Urinary bladder (tissue), 4 donors: Measurements from ENCODE around the gene CLDN6. TPM values are rescaled to one million over a fixed set of nuclear protein-coding genes. Genes with fewer than 3 reads are reported as not detected.

Experiments
- DNase-seq: peaks from one replicate; pipeline ENCODE4 v3.0.0-alpha.2; 2015; ENCODE audit errors: extremely low spot score
- H3K27ac ChIP-seq: one replicate; pipeline ENCODE4 v1.5.1; 2013; ENCODE audit warnings: low read depth, mild to moderate bottlenecking, moderate library complexity
- H3K36me3 ChIP-seq: one replicate; pipeline ENCODE4 v1.6.1; 2013; ENCODE audit warnings: mild to moderate bottlenecking, moderate library complexity; ENCODE audit not compliant: insufficient read depth
- H3K4me1 ChIP-seq: one replicate; pipeline ENCODE4 v1.6.1; 2013; ENCODE audit warnings: mild to moderate bottlenecking, moderate library complexity; ENCODE audit not compliant: insufficient read depth
- H3K4me3 ChIP-seq: one replicate; pipeline ENCODE4 v1.5.1; 2013; ENCODE audit warnings: low read depth, low read length
- WGBS: extraction: QIAGEN DNeasy Blood & Tissue Kit; methylation state at CpG from one replicate; pipeline ENCODE4 v1.1.7; 2013; 5-methylcytosine and 5-hydroxymethylcytosine counted together
- polyA plus RNA-seq: library from polyadenylated mRNA; stranded (reverse); fragments of 200-250 nt; gene quantifications from one replicate; pipeline ENCODE4 v1.2.3, GENCODE V29; 2013
- total RNA-seq: library from RNA; depleted of rRNA; stranded (reverse); fragments of >200 nt; gene quantifications from one replicate; pipeline ENCODE4 v1.2.3, GENCODE V29; 2014
- donor health status: healthy with polysubstance abuse.
- donor health status: healthy.

The CLDN6 gene
- total and polyA plus RNA-seq, 2 donors, result not detected

- H3K36me3 ChIP-seq, result no peaks in the 10 kb centered on the region
- no peaks in the 10 kb centered on the region for H3K4me1 ChIP-seq
- no peak for DNase-seq
- H3K4me3 ChIP-seq, result no peak overlapping the region
- WGBS, result 95% methylated on average over 15 of the region's 15 CpGs
- H3K27ac ChIP-seq, result no peak overlapping the region
These were observed 41.3 kb downstream of the CLDN6 start for GRCh38 chr16:2976673-2977072.

GRCh38 chr16:2976201-2976600 is 41.8 kb downstream of the CLDN6 start:
- no peaks in the 10 kb centered on the region for H3K4me1 ChIP-seq
- no peak for DNase-seq
- no peak overlapping the region for H3K4me3 ChIP-seq
- WGBS, result 95% methylated on average over 7 of the region's 7 CpGs
- H3K36me3 ChIP-seq, result no peaks in the 10 kb centered on the region
- no peak overlapping the region for H3K27ac ChIP-seq

DNA sequence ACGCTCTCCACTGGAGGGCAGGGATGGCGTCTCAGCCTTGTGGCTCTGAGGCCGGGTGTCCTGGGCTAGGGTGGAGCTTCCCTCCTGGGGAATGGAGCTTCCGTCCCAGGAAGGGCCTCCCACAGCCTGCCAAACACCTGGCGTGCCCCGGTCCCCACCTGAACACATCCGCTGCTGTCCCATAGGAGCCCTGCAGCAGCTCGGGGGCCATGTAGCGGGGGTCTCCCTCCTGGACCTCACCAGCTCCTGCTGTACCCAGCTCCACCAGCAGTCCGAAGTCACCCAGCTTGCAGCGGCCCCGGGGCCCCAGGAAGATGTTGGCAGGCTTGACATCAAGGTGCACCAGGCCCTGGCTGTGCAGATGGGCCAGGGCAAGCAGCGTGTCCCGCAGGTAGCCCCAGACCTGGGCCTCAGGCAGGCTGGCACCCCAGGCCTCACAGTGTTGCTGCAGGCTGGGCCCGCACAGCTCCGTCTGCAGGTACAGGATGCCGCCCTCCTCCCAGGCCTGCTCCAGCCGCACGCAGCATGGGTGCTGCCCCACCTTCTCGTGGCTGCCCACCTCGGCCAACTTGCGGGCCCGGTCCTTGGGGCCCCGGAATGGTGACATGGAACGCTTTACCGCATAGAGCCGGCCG is 42.7 kb downstream of the CLDN6 start:
- H3K4me3 ChIP-seq, result no peak overlapping the region
- H3K4me1 ChIP-seq, result no peaks in the 10 kb centered on the region
- WGBS, result 95% methylated on average over 28 of the region's 28 CpGs
- DNase-seq, result no peak
- H3K36me3 ChIP-seq, result no peaks in the 10 kb centered on the region
- no peak overlapping the region for H3K27ac ChIP-seq

DNA sequence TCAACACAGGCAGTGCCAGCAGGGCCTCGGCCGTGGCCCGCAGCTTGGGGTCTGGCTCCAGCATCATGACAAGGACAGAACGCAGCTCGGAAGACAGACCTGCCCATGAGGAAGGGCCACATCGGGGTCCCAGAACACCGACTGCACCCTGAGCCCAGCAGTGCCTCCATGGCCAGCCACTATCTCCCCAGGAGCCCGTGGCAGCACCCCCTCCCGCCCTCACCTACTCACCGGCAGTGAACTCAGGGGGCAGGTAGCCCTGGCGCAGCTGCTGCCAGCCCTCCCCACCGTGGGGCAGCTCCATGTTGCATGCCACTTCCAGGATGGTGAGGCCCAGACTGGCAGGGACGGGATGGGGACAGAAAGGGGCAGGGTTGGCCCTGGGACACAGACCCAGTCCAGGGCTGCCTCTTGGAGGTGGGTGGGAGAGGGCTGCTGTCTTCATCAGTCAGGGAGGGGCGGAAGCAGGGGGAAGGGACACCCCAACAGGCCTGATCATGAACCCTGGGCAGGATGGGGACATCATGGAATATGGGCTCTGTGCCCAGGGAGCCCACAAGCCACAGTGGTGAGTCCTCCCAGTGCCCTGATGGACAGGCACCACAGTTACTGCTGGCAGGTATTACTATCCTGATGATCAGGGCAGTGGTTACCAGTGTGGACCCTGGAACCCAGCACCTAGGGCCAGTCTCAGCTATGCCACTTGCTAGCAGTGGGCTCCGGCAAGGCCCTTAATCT is 43.5 kb downstream of the CLDN6 start:
- no peak for DNase-seq
- peaks cover 2% of the 10 kb centered on the region for H3K4me1 ChIP-seq
- WGBS, result 93% methylated on average over 15 of the region's 15 CpGs
- no peak overlapping the region for H3K27ac ChIP-seq
- no peak overlapping the region for H3K4me3 ChIP-seq
- H3K36me3 ChIP-seq, result no peaks in the 10 kb centered on the region

GRCh38 chr16:2973605-2974318 is 44.2 kb downstream of the CLDN6 start:
- DNase-seq, result no peak
- Histone ChIP-seq H3K36me3 (no peaks in the 10 kb centered on the region), H3K27ac (no peak overlapping the region), H3K4me1 (peaks cover 2% of the 10 kb centered on the region), H3K4me3 (no peak overlapping the region)
- 91% methylated on average over 17 of the region's 17 CpGs for WGBS

GRCh38 chr16:2973093-2973492 is 44.9 kb downstream of the CLDN6 start:
- Histone ChIP-seq H3K36me3 (no peaks in the 10 kb centered on the region), H3K4me1 (peaks cover 2% of the 10 kb centered on the region), H3K27ac (no peak overlapping the region), H3K4me3 (no peak overlapping the region)
- 80% methylated on average over 5 of the region's 5 CpGs for WGBS
- DNase-seq, result no peak

DNA sequence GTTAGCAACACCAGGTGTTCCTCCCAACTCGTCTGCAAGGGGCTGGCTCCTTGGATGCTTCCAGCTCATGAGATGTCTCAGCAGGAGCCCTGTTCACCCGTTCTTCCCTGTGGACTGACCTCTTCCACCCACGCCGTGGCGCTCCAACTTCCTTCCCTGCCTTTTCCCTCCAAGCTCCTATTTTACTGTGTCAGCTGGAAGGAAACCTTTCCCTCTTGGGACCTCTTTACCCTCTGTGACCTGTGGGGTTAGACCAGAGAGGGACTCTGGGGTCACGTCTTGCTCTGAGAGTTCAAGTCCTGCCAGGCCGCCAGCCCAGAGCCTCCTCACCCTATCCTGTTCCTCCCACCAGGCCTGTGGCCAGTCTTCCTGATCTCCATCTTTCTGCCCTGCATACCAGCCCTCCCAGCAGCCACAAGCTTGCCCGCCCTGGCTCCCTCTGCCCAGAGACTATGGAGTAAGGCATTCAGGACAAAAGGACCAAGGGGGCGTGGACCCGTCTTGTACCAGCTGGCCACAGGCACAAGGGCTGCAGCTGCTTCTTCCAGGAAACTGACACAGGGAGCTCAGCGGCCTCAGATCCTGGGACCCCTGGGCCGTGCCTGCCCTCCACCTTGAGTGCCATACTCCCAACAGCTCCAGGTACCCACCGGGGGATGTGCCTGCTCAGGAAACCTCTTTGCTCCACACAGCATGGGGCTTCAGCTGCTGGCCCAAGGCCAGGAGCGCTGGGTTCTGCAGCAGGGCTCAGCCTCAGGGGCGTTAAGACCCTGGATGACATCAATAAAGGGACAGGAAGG is 45.8 kb downstream of the CLDN6 start:
- Histone ChIP-seq H3K27ac (no peak overlapping the region), H3K4me1 (peaks cover 2% of the 10 kb centered on the region), H3K36me3 (no peaks in the 10 kb centered on the region), H3K4me3 (no peak overlapping the region)
- 80% methylated on average over 15 of the region's 15 CpGs for WGBS
- DNase-seq, result no peak

DNA sequence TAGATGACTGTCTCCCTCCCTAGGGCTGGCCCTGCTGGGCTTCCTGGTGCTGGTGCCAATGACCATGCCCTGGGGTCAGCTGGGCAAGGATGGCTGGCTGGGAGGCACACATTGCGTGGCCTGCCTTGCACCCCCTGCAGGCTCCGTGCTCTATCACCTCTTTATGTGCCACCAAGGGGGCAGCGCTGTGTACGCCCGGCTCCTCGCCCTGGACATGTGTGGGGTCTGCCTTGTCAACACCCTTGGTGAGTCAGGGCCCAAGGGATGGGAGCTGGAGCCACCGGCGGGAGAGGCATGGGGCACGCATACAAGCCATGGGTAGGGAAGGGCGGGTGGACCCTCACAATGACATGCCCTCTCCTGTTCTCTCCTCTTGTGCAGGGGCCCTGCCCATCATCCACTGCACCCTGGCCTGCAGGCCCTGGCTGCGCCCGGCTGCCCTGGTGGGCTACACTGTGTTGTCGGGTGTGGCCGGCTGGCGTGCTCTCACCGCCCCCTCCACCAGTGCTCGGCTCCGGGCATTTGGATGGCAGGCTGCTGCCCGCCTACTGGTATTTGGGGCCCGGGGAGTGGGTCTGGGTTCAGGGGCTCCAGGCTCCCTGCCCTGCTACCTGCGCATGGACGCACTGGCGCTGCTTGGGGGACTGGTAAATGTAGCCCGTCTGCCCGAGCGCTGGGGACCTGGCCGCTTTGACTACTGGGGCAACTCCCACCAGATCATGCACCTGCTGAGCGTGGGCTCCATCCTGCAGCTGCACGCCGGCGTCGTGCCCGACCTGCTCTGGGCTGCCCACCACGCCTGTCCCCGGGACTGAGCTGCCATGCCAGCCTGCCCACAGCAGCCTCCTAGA is 46.6 kb downstream of the CLDN6 start:
- no peaks in the 10 kb centered on the region for H3K36me3 ChIP-seq
- H3K4me1 ChIP-seq, result peaks cover 2% of the 10 kb centered on the region
- H3K4me3 ChIP-seq, result no peak overlapping the region
- no peak for DNase-seq
- WGBS, result 95% methylated on average over 35 of the region's 35 CpGs
- no peak overlapping the region for H3K27ac ChIP-seq

DNA sequence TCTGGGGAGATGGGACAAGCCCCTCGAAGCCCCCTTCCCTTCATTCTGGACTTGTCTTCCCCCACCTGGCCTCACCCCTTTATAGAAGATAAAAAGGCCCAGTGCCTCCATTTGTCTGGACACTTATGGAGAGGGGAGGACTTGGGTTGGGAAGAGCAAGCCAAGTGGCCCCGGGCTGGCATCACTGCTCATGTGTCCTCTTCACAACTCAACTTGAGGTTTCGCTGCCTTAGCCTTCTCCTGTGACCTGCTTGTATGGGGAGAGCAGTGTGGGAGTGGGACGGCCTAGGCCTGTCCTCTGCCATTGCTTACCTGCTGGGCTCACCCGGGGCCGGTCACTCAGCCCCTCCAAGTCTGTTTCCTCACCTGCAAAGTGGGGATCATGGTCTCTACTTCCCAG is 47.4 kb downstream of the CLDN6 start:
- no peaks in the 10 kb centered on the region for H3K36me3 ChIP-seq
- no peak for DNase-seq
- no peak overlapping the region for H3K27ac ChIP-seq
- WGBS, result 88% methylated on average over 6 of the region's 6 CpGs
- no peak overlapping the region for H3K4me3 ChIP-seq
- peaks cover 2% of the 10 kb centered on the region for H3K4me1 ChIP-seq

GRCh38 chr16:2969545-2970521 is 48.1 kb downstream of the CLDN6 start:
- Histone ChIP-seq H3K27ac (no peak overlapping the region), H3K4me1 (peaks cover 3% of the 10 kb centered on the region), H3K4me3 (peak overlapping the region; percentile 74), H3K36me3 (no peaks in the 10 kb centered on the region)
- DNase-seq, result no peak
- WGBS, result 4% methylated on average over 83 of the region's 83 CpGs

GRCh38 chr16:2968738-2969544 is 49.0 kb downstream of the CLDN6 start, which contains the start of gene PAQR4:
Gene PAQR4, plus strand, starts transcription at chr16:2969348. Its CDS starts 327 bp downstream, at chr16:2969675.
- DNase-seq, result peak; percentile 43
- Histone ChIP-seq H3K4me1 (peaks cover 7% of the 10 kb centered on the region), H3K27ac (no peak within 1 kb of the TSS), H3K4me3 (peak within 1 kb of the TSS; percentile 74), H3K36me3 (no peaks in the 10 kb centered on the region)
- under 1% methylated on average over 98 of the region's 98 CpGs for WGBS
